SK-N-SH (cell line): ENCODE measurements around the gene TP73. TPM values are rescaled to one million over a fixed set of nuclear protein-coding genes. Genes with fewer than 3 reads are reported as not detected.

Experiments used
- CTCF ChIA-PET: fragments of 300-600, 350-600 bp; formaldehyde crosslinking; extraction: SDS; loops from one replicate; lab custom pipeline; 2021; lab: Yijun Ruan, JAX
- POLR2A ChIA-PET: fragments of 350-600 bp; sonication (Branson Sonifier 250); formaldehyde crosslinking; extraction: SDS; loops from one replicate; lab custom pipeline; 2020; ENCODE audit warnings: antibody characterized with exemption, inconsistent platforms; lab: Yijun Ruan, JAX
- DNase-seq: peaks from one replicate; pipeline ENCODE4 v3.0.0; 2012
- H2AFZ ChIP-seq: fragments of 200-600 bp; sonication (generic); 2 replicates; pipeline ENCODE4 v1.8.1; 2016; ENCODE audit warnings: antibody characterized with exemption, mild to moderate bottlenecking, low read depth
- H3F3A ChIP-seq: fragments of 200-600 bp; sonication (generic); replicated peaks from 2 replicates; pipeline ENCODE3; 2016; ENCODE audit warnings: antibody characterized with exemption, mild to moderate bottlenecking; ENCODE audit not compliant: insufficient read depth
- H3K27ac ChIP-seq, 2 experiments: fragments of 200-500 bp in 1 of 2; fragments of 200-600 bp in 1 of 2; sonication (Bioruptor generic) in 1 of 2; sonication (generic), shearing (Covaris generic) in 1 of 2; 2 replicates each; pipeline versions ENCODE4 v1.5.1 to v1.6.1; 2014 to 2016; ENCODE audit warnings: low read depth in 2 of 2, inconsistent platforms in 1 of 2, low read length in 1 of 2, mild to moderate bottlenecking in 1 of 2, mixed read lengths in 1 of 2
- H3K27me3 ChIP-seq: fragments of 200-600 bp; sonication (generic), shearing (Covaris generic); 2 replicates; pipeline ENCODE4 v1.6.1; 2016; ENCODE audit warnings: mixed run types; ENCODE audit not compliant: insufficient read depth
- H3K36me3 ChIP-seq, 2 experiments: fragments of 200-500 bp in 1 of 2; fragments of 200-600 bp in 1 of 2; sonication (Bioruptor generic) in 1 of 2; sonication (generic) in 1 of 2; replicated peaks in 1 of 2; 2 replicates each; pipeline versions ENCODE3 to v1.5.1; 2014 to 2016; ENCODE audit warnings: low read length in 1 of 2, mild to moderate bottlenecking in 1 of 2; ENCODE audit not compliant: insufficient read depth in 2 of 2, control insufficient read depth in 1 of 2
- H3K4me1 ChIP-seq, 2 experiments: fragments of 200-500 bp in 1 of 2; fragments of 200-600 bp in 1 of 2; sonication (Bioruptor generic) in 1 of 2; sonication (generic), shearing (Covaris generic) in 1 of 2; 2 replicates each; pipeline versions ENCODE4 v1.5.1 to v1.6.1; 2014 to 2016; ENCODE audit warnings: low read depth in 1 of 2, low read length in 1 of 2, mixed run types in 1 of 2; ENCODE audit not compliant: insufficient read depth in 2 of 2, control insufficient read depth in 1 of 2
- H3K4me2 ChIP-seq: fragments of 200-600 bp; sonication (generic), shearing (Covaris generic); 2 replicates; pipeline ENCODE4 v1.6.1; 2017; ENCODE audit warnings: mixed run types
- H3K4me3 ChIP-seq, 2 experiments: fragments of 200-500 bp in 1 of 2; fragments of 200-600 bp in 1 of 2; sonication (Bioruptor generic) in 1 of 2; sonication (generic), shearing (Covaris generic) in 1 of 2; 2 replicates each; pipeline versions ENCODE4 v1.5.1 to v1.8.1; 2014 to 2016; ENCODE audit warnings: low read depth in 2 of 2, inconsistent platforms in 1 of 2, low read length in 1 of 2, mild to moderate bottlenecking in 1 of 2, mixed read lengths in 1 of 2, moderate library complexity in 1 of 2
- H3K79me2 ChIP-seq: fragments of 200-600 bp; sonication (generic); 2 replicates; pipeline ENCODE4 v1.8.1; 2017; ENCODE audit warnings: mild to moderate bottlenecking; ENCODE audit not compliant: insufficient read depth
- H3K9ac ChIP-seq: fragments of 200-600 bp; sonication (generic); 2 replicates; pipeline ENCODE4 v1.6.1; 2017; ENCODE audit warnings: mixed run types
- H3K9me2 ChIP-seq: fragments of 200-600 bp; sonication (generic); 2 replicates; pipeline ENCODE4 v1.6.1; 2017; ENCODE audit warnings: mixed run types
- H3K9me3 ChIP-seq: fragments of 200-600 bp; sonication (generic); 2 replicates; pipeline ENCODE4 v1.6.1; 2017; ENCODE audit warnings: mixed run types, mild to moderate bottlenecking, moderate library complexity
- H4K20me1 ChIP-seq: fragments of 200-600 bp; sonication (generic); 2 replicates; pipeline ENCODE4 v1.6.1; 2017; ENCODE audit warnings: mild to moderate bottlenecking, mixed run types; ENCODE audit not compliant: insufficient read depth
- CHD2 ChIP-seq: fragments of 150-350 bp; IDR thresholded peaks from 2 replicates; pipeline ENCODE4 v1.6.1; 2018; ENCODE audit warnings: low read length; ENCODE audit not compliant: partially characterized antibody
- EP300 ChIP-seq, 2 experiments: IDR thresholded peaks; 2 replicates each; pipeline versions ENCODE4 v1.4.0 to v1.6.1; 2012; ENCODE audit warnings: borderline replicate concordance in 1 of 2, low read depth in 1 of 2, low read length in 1 of 2
- EZH2phosphoT487 ChIP-seq: fragments of 200-600 bp; sonication (generic); IDR thresholded peaks from 2 replicates; pipeline ENCODE4 v1.6.1; 2017; ENCODE audit warnings: low read depth, mixed run types, mild to moderate bottlenecking, antibody characterized with exemption, moderate library complexity, borderline replicate concordance
- FOXM1 ChIP-seq: IDR thresholded peaks from 2 replicates; pipeline ENCODE4 v1.4.0; 2012; ENCODE audit warnings: low read depth, mild to moderate bottlenecking
- GABPA ChIP-seq: IDR thresholded peaks from 2 replicates; pipeline ENCODE4 v1.4.0; 2012; ENCODE audit warnings: low read depth, mild to moderate bottlenecking
- IRF3 ChIP-seq: fragments of 150-350 bp; IDR thresholded peaks from 2 replicates; pipeline ENCODE4 v1.6.1; 2016; ENCODE audit warnings: mild to moderate bottlenecking, low read depth, low read length
- JUND ChIP-seq: IDR thresholded peaks from 2 replicates; pipeline ENCODE4 v1.4.0; 2012
- NRF1 ChIP-seq: IDR thresholded peaks from 2 replicates; pipeline ENCODE4 v1.6.1; 2012; ENCODE audit warnings: low read depth, mild to moderate bottlenecking, low read length
- POLR2AphosphoS5 ChIP-seq: IDR thresholded peaks from 2 replicates; pipeline ENCODE4 v1.6.1; 2012; ENCODE audit warnings: low read depth, low read length
- RAD21 ChIP-seq: IDR thresholded peaks from 2 replicates; pipeline ENCODE4 v1.6.1; 2012; ENCODE audit warnings: mild to moderate bottlenecking, low read length
- RFX5 ChIP-seq: IDR thresholded peaks from 2 replicates; pipeline ENCODE4 v1.6.1; 2012; ENCODE audit warnings: mild to moderate bottlenecking, improper control_type of control experiment, low read length
- SIN3A ChIP-seq: IDR thresholded peaks from 2 replicates; pipeline ENCODE4 v1.6.1; 2012; ENCODE audit warnings: low read depth, mild to moderate bottlenecking, low read length, moderate library complexity, borderline replicate concordance
- TAF1 ChIP-seq: IDR thresholded peaks from 2 replicates; pipeline ENCODE4 v1.6.1; 2012; ENCODE audit warnings: low read depth, mild to moderate bottlenecking, low read length, moderate library complexity, borderline replicate concordance
- USF2 ChIP-seq: fragments of 150-350 bp; IDR thresholded peaks from 2 replicates; pipeline ENCODE4 v1.6.1; 2017; ENCODE audit warnings: antibody characterized with exemption, low read length, low read depth, borderline replicate concordance
- WGBS: methylation state at CpG from one replicate; pipeline ENCODE4 v1.1.6; 2017; ENCODE audit warnings: low lambda C conversion rate; 5-methylcytosine and 5-hydroxymethylcytosine counted together
- polyA plus RNA-seq, 3 experiments: library from polyadenylated mRNA; depleted of rRNA; stranded (reverse); fragments of >200 nt; gene quantifications; 2 replicates each; pipeline ENCODE4 v1.2.3, GENCODE V29; 2012

The TP73 gene
- polyA plus RNA-seq, 1 of the 3 experiments (the other 2 are of a cell fraction), result 0.64 TPM

- no peaks in the 10 kb centered on the region for H3K9me2 ChIP-seq
- TF ChIP-seq JUND, result no peak
- TF ChIP-seq GABPA, result no peak
- TF ChIP-seq NRF1, result no peak
- TF ChIP-seq EZH2phosphoT487, result no peak
- TF ChIP-seq USF2, result no peak
- no peak for TF ChIP-seq POLR2AphosphoS5
- TF ChIP-seq CHD2, result no peak
- no peak for TF ChIP-seq SIN3A
- no peak for TF ChIP-seq RAD21
- TF ChIP-seq IRF3, result no peak
- no peak for TF ChIP-seq RFX5
- TF ChIP-seq TAF1, result no peak
- TF ChIP-seq EP300 (IDR thresholded peaks at IDR 0.05; ENCODE audit: borderline replicate concordance in 1 of 2, low read depth in 1 of 2, low read length in 1 of 2), result no peak
- no peak overlapping the region; a peak in 1 of 4 replicates for H3K27ac ChIP-seq
- H3K4me2 ChIP-seq, result no peak overlapping the region
- H3K27me3 ChIP-seq, result no peaks in the 10 kb centered on the region
- H2AFZ ChIP-seq, result no peak overlapping the region
- ChIA-PET POLR2A (no interaction called here), CTCF (interaction anchor here (2.2 kb wide), 1 partner anchor 284 kb away, joined by 5 read pairs; no protein-coding TSS in a partner anchor)
- H3F3A ChIP-seq, result no peaks in the 10 kb centered on the region
- no peaks in the 10 kb centered on the region for H4K20me1 ChIP-seq
- peaks cover 0 to 21% of the 10 kb centered on the region in 2 experiments; a peak in 1 of 4 replicates for H3K4me1 ChIP-seq
- H3K9me3 ChIP-seq, result no peaks in the 10 kb centered on the region
- no peak overlapping the region for H3K9ac ChIP-seq
- H3K4me3 ChIP-seq, result no peak overlapping the region
- H3K79me2 ChIP-seq, result no peaks in the 10 kb centered on the region
- peaks cover 7 to 43% of the 10 kb centered on the region in 2 experiments for H3K36me3 ChIP-seq
- no peak for DNase-seq
- WGBS, result 90% methylated on average over 7 of the region's 14 CpGs
These were observed 84.4 kb downstream of the TP73 start for GRCh38 chr1:3736708-3737107.

DNA sequence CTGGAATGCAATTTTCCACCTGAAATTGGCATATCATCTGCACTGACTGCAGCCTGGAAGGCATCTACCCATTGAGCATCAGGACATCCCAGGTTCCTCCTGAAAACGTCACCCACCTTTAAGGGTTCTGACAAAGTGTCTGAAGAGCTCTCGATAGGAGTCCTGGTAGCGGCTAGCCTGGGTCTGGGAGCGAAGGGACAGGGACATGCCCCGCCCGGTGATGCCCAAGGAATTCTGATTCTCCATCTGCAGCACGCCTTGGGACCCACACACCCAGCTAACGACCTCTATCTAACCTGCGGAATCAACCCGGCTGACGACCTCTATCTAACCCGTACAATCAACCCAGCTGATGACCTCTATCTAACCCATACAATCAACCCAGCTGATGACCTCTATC is 86.6 kb downstream of the TP73 start:
- peaks cover 0 to 12% of the 10 kb centered on the region in 2 experiments; a peak in 1 of 4 replicates for H3K4me1 ChIP-seq
- no peaks in the 10 kb centered on the region for H3K9me3 ChIP-seq
- H3K36me3 ChIP-seq, result peaks cover 7 to 58% of the 10 kb centered on the region in 2 experiments
- TF ChIP-seq EZH2phosphoT487, result no peak
- TF ChIP-seq FOXM1, result no peak
- no peaks in the 10 kb centered on the region for H3K79me2 ChIP-seq
- DNase-seq, result no peak
- H3K27me3 ChIP-seq, result no peaks in the 10 kb centered on the region
- CTCF ChIA-PET, result interaction anchor here (1.5 to 2.6 kb wide), 2 partner anchors 14 to 18 kb away, joined by 3 to 7 read pairs; no protein-coding TSS in a partner anchor
- no peaks in the 10 kb centered on the region for H4K20me1 ChIP-seq
- H3K9me2 ChIP-seq, result no peaks in the 10 kb centered on the region
- POLR2A ChIA-PET, result no interaction called here
- no peak overlapping the region for H3K27ac ChIP-seq
- H3K4me2 ChIP-seq, result no peak overlapping the region
- 97% methylated on average over 8 of the region's 12 CpGs for WGBS
- H3K4me3 ChIP-seq, result no peak overlapping the region
- H3K9ac ChIP-seq, result no peak overlapping the region
- no peaks in the 10 kb centered on the region for H3F3A ChIP-seq
- no peak overlapping the region for H2AFZ ChIP-seq
